GM12878 (cell line): ENCODE results near the gene DCPS. TPM values are rescaled to one million over a fixed set of nuclear protein-coding genes. Genes with fewer than 3 reads are reported as not detected.
A peak's percentile ranks its signal among the peaks of the same experiment; 100 is the strongest.

ENCODE experiments used
- ATAC-seq: fragments of 200-7000 bp; cut with Tn5 transposase; 3 replicates; pipeline ENCODE4 v1.9.1; 2020; ENCODE audit warnings: mild to moderate bottlenecking, moderate library complexity
- BruUV-seq: library from RNA; stranded (reverse); fragments of 400-500 nt; replicated peaks from 2 replicates; lab custom pipeline; 2021; lab: Mats Ljungman, UMichigan
- CTCF ChIA-PET: fragments of 300-600 bp; sonication (Branson Sonifier 250); formaldehyde crosslinking; extraction: SDS; loops from one replicate; lab custom pipeline; 2021; ENCODE audit warnings: inconsistent platforms; lab: Yijun Ruan, JAX
- POLR2A ChIA-PET: fragments of 350-600 bp; formaldehyde crosslinking; extraction: SDS; loops from one replicate; lab custom pipeline; 2021; ENCODE audit warnings: inconsistent platforms; lab: Charles Lee
- RAD21 ChIA-PET: fragments of 300-600 bp; sonication (Branson Sonifier 250); formaldehyde crosslinking; loops from one replicate; lab custom pipeline; 2023; ENCODE audit warnings: antibody characterized with exemption; ENCODE audit not compliant: unreplicated experiment; lab: Charles Lee
- SMC1A ChIA-PET: fragments of 300-600 bp; sonication (Branson Sonifier 250); formaldehyde crosslinking; loops from one replicate; lab custom pipeline; 2023; ENCODE audit not compliant: unreplicated experiment, uncharacterized antibody; lab: Charles Lee
- DNase-seq: peaks from one replicate; pipeline ENCODE4 v3.0.0-alpha.2; 2011; ENCODE audit warnings: low read depth, low spot score
- FAIRE-seq: peaks from 3 replicates; lab custom pipeline; 2011; peaks lifted over from hg19 to GRCh38; lab: Jason Lieb, UNC
- H2AFZ ChIP-seq: 2 replicates; pipeline ENCODE4 v1.6.0; 2011; ENCODE audit warnings: low read depth, low read length, control low read depth; ENCODE audit not compliant: control insufficient read depth
- H3K27ac ChIP-seq: 2 replicates; pipeline ENCODE4 v1.5.1; 2011; ENCODE audit warnings: control low read depth; ENCODE audit not compliant: control insufficient read depth, insufficient read depth
- H3K27me3 ChIP-seq, 2 experiments: replicated peaks in 1 of 2; 2 replicates each; pipeline versions ENCODE4 v1.6.0 to v1.6.1; 2011; ENCODE audit warnings: low read length in 1 of 2; ENCODE audit not compliant: control insufficient read depth in 2 of 2, insufficient read depth in 2 of 2
- H3K36me3 ChIP-seq, 2 experiments: 2 replicates each; pipeline ENCODE4 v1.5.1; 2011; ENCODE audit warnings: low read length in 1 of 2; ENCODE audit not compliant: control insufficient read depth in 2 of 2, insufficient read depth in 2 of 2
- H3K4me1 ChIP-seq: 2 replicates; pipeline ENCODE4 v1.6.1; 2011; ENCODE audit warnings: mild to moderate bottlenecking, low read length, moderate library complexity, mixed read lengths; ENCODE audit not compliant: control insufficient read depth, insufficient read depth
- H3K4me2 ChIP-seq: 2 replicates; pipeline ENCODE4 v1.6.0; 2011; ENCODE audit warnings: control low read depth; ENCODE audit not compliant: control insufficient read depth, insufficient read depth
- H3K4me3 ChIP-seq: fragments of 200-600 bp; sonication (generic); 2 replicates; pipeline ENCODE4 v1.5.1; 2016
- H3K79me2 ChIP-seq: 2 replicates; pipeline ENCODE4 v1.6.0; 2011; ENCODE audit warnings: low read length; ENCODE audit not compliant: control insufficient read depth, insufficient read depth
- H3K9ac ChIP-seq: 2 replicates; pipeline ENCODE4 v1.8.0; 2011; ENCODE audit warnings: low read length, control low read depth, mixed read lengths; ENCODE audit not compliant: control insufficient read depth, insufficient read depth
- H3K9me3 ChIP-seq: replicated peaks from 3 replicates; pipeline ENCODE4 v1.5.1; 2011; ENCODE audit warnings: mild to moderate bottlenecking, low read length; ENCODE audit not compliant: control insufficient read depth, insufficient read depth
- H4K20me1 ChIP-seq: 2 replicates; pipeline ENCODE4 v1.6.0; 2011; ENCODE audit not compliant: control insufficient read depth, insufficient read depth
- JUND ChIP-seq: IDR thresholded peaks from 2 replicates; pipeline ENCODE4 v1.6.1; 2012; ENCODE audit warnings: low read depth, mild to moderate bottlenecking, low read length, improper control_type of control experiment, moderate library complexity
- MYB ChIP-seq: fragments of 150-350 bp; IDR thresholded peaks from 2 replicates; pipeline ENCODE4 v1.6.1; 2014; ENCODE audit warnings: mild to moderate bottlenecking, low read depth, low read length, borderline replicate concordance
- NR2C1 ChIP-seq: fragments of 450-650 bp; IDR thresholded peaks from 2 replicates; pipeline ENCODE4 v1.6.1; 2017; ENCODE audit warnings: antibody characterized with exemption, mild to moderate bottlenecking, moderate library complexity
- SIN3A ChIP-seq: IDR thresholded peaks from 2 replicates; pipeline ENCODE4 v1.6.1; 2012; ENCODE audit warnings: low read depth, low read length, improper control_type of control experiment
- STAT3 ChIP-seq: IDR thresholded peaks from 2 replicates; pipeline ENCODE4 v1.6.1; 2011; ENCODE audit warnings: low read depth, low read length, improper control_type of control experiment
- YY1 ChIP-seq: IDR thresholded peaks from 2 replicates; pipeline ENCODE4 v1.6.1; 2011; ENCODE audit warnings: low read depth, mild to moderate bottlenecking, low read length
- ZBTB33 ChIP-seq: fragments of 450-650 bp; IDR thresholded peaks from 2 replicates; pipeline ENCODE4 v1.6.1; 2017; ENCODE audit warnings: mild to moderate bottlenecking
- WGBS: methylation state at CpG from one replicate; pipeline ENCODE4 v1.1.6; 2016; ENCODE audit warnings: low lambda C conversion rate; ENCODE audit not compliant: insufficient replicate concordance, insufficient coverage; ENCODE audit errors: missing lambda C conversion rate; 5-methylcytosine and 5-hydroxymethylcytosine counted together
- in situ Hi-C: fragments of 300-500 bp; cut with MboI; formaldehyde crosslinking; loops from 9 replicates; pipeline ENCODE4 v1.14.3; 2018; ENCODE audit warnings: mixed read lengths
- intact Hi-C: fragments of 100-400 bp; cut with micrococcal nuclease; formaldehyde crosslinking; loops from one replicate; pipeline ENCODE4 v1.14.2; 2022; ENCODE audit not compliant: unreplicated experiment
- polyA plus RNA-seq, 11 experiments: library from polyadenylated mRNA; depleted of rRNA in 4 of 11; unstranded in 6 of 11; stranded (reverse) in 5 of 11; fragments of >200 nt; fragmentation: Nextera tagmentation in 4 of 11; fragmentation: Illumina TruSeq in 1 of 11; extraction: Ambion mirVana in 4 of 11; extraction: Trizol in 1 of 11; gene quantifications; 1 replicate in 1 of 11; 2 replicates in 10 of 11; pipeline versions ENCODE4 v1.2.1 to v1.2.3, GENCODE V29; 2011 to 2016; ENCODE audit warnings: inconsistent platforms in 2 of 11, missing spikeins in 2 of 11, low read depth in 1 of 11
- total RNA-seq, 4 experiments: library from RNA; depleted of rRNA in 3 of 4; stranded (reverse); fragments of >200 nt in 3 of 4; fragmentation: Illumina TruSeq in 1 of 4; extraction: Trizol in 1 of 4; gene quantifications; 2 replicates each; pipeline versions ENCODE4 v1.2.1 to v1.2.3, GENCODE V29; 2013 to 2021

DCPS gene
- total and polyA plus RNA-seq, 10 of the 15 experiments (the other 5 are each of a cell fraction or from before 2014, with no cell fraction given) = 23.5 to 101 (median 67.4) TPM

DNA sequence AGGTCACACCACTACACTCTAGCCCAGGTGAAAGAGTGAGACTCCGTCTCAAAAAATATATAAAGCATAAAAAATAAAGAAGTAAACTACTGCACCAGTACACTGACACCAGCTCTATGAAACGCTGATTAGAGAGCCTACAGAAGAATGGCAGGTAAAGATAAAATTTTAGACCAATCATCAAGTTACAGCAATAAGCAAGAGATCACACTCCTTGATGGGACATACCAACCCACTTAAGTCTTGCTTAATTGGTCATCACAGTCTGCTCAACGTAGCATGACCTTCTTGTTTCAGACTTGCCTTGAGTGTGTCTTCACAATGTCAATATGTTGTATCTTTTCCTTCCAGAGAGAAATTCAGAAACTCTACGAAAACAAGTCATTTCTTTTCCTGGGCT lies 47.6 kb upstream of the DCPS start:
- H3K9ac ChIP-seq = no peak overlapping the region
- no peaks in the 10 kb centered on the region for H4K20me1 ChIP-seq
- no peaks in the 10 kb centered on the region for H3K4me1 ChIP-seq
- BruUV-seq = no TSS peak
- no peak overlapping the region for H3K27ac ChIP-seq
- H3K27me3 ChIP-seq = no peaks in the 10 kb centered on the region
- in situ Hi-C loops (no loop called here), intact Hi-C loops (loop anchor here (5.0 kb wide), 1 partner anchor 339 kb away; no protein-coding TSS in a partner anchor)
- DNase-seq (no peak), FAIRE-seq (no peak), ATAC-seq (no peak)
- 95% methylated on average over 4 of the region's 4 CpGs for WGBS
- ChIA-PET SMC1A (no interaction called here), CTCF (no interaction called here), POLR2A (no interaction called here), RAD21 (no interaction called here)
- H3K4me3 ChIP-seq = no peak overlapping the region
- no peaks in the 10 kb centered on the region for H3K9me3 ChIP-seq
- TF ChIP-seq JUND (no peak), YY1 (no peak), NR2C1 (no peak)
- peaks cover 2 to 8% of the 10 kb centered on the region in 2 experiments; a peak in 3 of 4 replicates for H3K36me3 ChIP-seq
- H2AFZ ChIP-seq = no peak overlapping the region
- H3K79me2 ChIP-seq = no peaks in the 10 kb centered on the region
- H3K4me2 ChIP-seq = no peak overlapping the region

DNA sequence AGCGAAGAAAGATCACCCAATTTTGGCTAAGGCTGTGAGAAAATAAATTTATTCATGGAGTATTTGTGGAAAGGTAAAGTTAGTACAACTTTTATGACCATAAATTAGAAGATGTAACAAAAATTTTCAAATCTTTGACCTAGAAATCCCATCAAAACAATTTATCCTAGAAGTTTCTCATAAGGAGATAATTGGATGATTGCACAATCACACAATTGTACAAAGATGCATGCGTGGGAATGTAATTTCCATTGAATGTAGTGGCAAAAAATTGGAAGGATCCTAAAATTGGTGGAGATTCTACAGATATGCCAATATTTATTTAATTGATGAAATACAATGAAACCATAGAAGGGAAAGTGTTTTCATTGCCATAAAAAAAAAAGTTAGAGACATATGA lies 46.7 kb upstream of the DCPS start:
- ChIA-PET POLR2A (interaction anchor here (0.5 kb wide), 1 partner anchor 529 kb away, joined by 4 read pairs; no protein-coding TSS in a partner anchor), CTCF (interaction anchor here (0.7 kb wide), 1 partner anchor 224 kb away, joined by 3 read pairs; no protein-coding TSS in a partner anchor), RAD21 (no interaction called here), SMC1A (no interaction called here)
- DNase-seq (no peak), FAIRE-seq (no peak), ATAC-seq (no peak)
- Histone ChIP-seq H4K20me1 (no peaks in the 10 kb centered on the region), H3K9me3 (no peaks in the 10 kb centered on the region), H3K27ac (no peak overlapping the region), H3K4me1 (no peaks in the 10 kb centered on the region), H3K36me3 (peaks cover 3 to 13% of the 10 kb centered on the region in 2 experiments; a peak in 3 of 4 replicates), H3K9ac (no peak overlapping the region), H3K27me3 (no peaks in the 10 kb centered on the region), H3K4me2 (no peak overlapping the region), H3K79me2 (no peaks in the 10 kb centered on the region), H2AFZ (no peak overlapping the region), H3K4me3 (no peak overlapping the region)
- TF ChIP-seq ZBTB33 (no peak), STAT3 (no peak), SIN3A (no peak), MYB (no peak)
- WGBS = 100% methylated on average over 2 of the region's 2 CpGs
- in situ Hi-C loops (no loop called here), intact Hi-C loops (loop anchor here (5.0 kb wide), 1 partner anchor 340 kb away; no protein-coding TSS in a partner anchor)
- BruUV-seq = TSS peak; percentile 20
